Stimulated activated CD4-positive, alpha-beta T cell treated with anti-CD3 and anti-CD28 coated beads, TNF-alpha, amount 100 ng/mL, for 4 hours (primary cell): ENCODE results near the gene AATF.
"Not testable (repeated sequence)": the region's sequence is repeated elsewhere in the genome, so short reads cannot be mapped to it uniquely, and the experiment has no call there.

Source experiments
- DNase-seq, 3 experiments: peaks; one replicate each; pipeline ENCODE4 v3.0.0-alpha.2; 2020; ENCODE audit warnings: low read depth in 3 of 3

The AATF gene

GRCh38 chr17:37047631-37048104, 98.9 kb downstream of the AATF start:
- peak; percentile 45 to 61 (median 54) for DNase-seq

- DNase-seq: no peak
These were observed 100.1 kb downstream of the AATF start for GRCh38 chr17:37048811-37049210.

- no peak for DNase-seq
These were observed 102.2 kb downstream of the AATF start for GRCh38 chr17:37050920-37051319.

- DNase-seq: no peak
These were observed 102.6 kb downstream of the AATF start for GRCh38 chr17:37051381-37051780.

GRCh38 chr17:37051833-37052232, 103.1 kb downstream of the AATF start:
- DNase-seq: no peak

GRCh38 chr17:37052450-37052849, 103.7 kb downstream of the AATF start:
- DNase-seq: no peak

- DNase-seq: no peak
These were observed 106.1 kb downstream of the AATF start for GRCh38 chr17:37054894-37055293.

GRCh38 chr17:37056622-37057021, 107.9 kb downstream of the AATF start:
- DNase-seq: no peak

- no peak for DNase-seq
These were observed 110.7 kb downstream of the AATF start for GRCh38 chr17:37059493-37059892.

- no peak for DNase-seq
These were observed 111.3 kb downstream of the AATF start for GRCh38 chr17:37060094-37060493.

GRCh38 chr17:37060928-37061327, 112.2 kb downstream of the AATF start:
- DNase-seq: no peak

- no peak for DNase-seq
These were observed 113.3 kb downstream of the AATF start for GRCh38 chr17:37062021-37062420.

- DNase-seq: no peak
These were observed 115.5 kb downstream of the AATF start for GRCh38 chr17:37064206-37064605.

- DNase-seq: no peak
These were observed 116.2 kb downstream of the AATF start for GRCh38 chr17:37064956-37065355.

- no peak for DNase-seq
These were observed 117.0 kb downstream of the AATF start for GRCh38 chr17:37065486-37066321.

GRCh38 chr17:37066322-37067255, 117.8 kb downstream of the AATF start:
- DNase-seq: no peak

GRCh38 chr17:37067555-37068111, 118.9 kb downstream of the AATF start:
- no peak for DNase-seq

- DNase-seq: no peak
These were observed 119.5 kb downstream of the AATF start for GRCh38 chr17:37068266-37068665.

GRCh38 chr17:37069087-37069486, 120.3 kb downstream of the AATF start:
- no peak for DNase-seq

- not testable (repeated sequence) for DNase-seq
These were observed 124.7 kb downstream of the AATF start for GRCh38 chr17:37073464-37073863.

- no peak for DNase-seq
These were observed 130.4 kb downstream of the AATF start for GRCh38 chr17:37079065-37079708.

GRCh38 chr17:37079735-37080134, 131.0 kb downstream of the AATF start:
- no peak for DNase-seq
